Liver (tissue), 9 donors: ENCODE data around the gene PDZRN4. TPM values are rescaled to one million over a fixed set of nuclear protein-coding genes. Genes with fewer than 3 reads are reported as not detected.

Experiments
- DNase-seq: peaks from one replicate; pipeline ENCODE4 v3.0.0-alpha.2; 2017; ENCODE audit warnings: low spot score
- H3K27ac ChIP-seq, 2 donors: one replicate each; pipeline ENCODE4 v1.7.0; 2013; ENCODE audit warnings: inconsistent platforms in 2 of 2, low read length in 2 of 2, control low read depth in 1 of 2, low read depth in 1 of 2, mild to moderate bottlenecking in 1 of 2
- H3K27me3 ChIP-seq, 4 donors: one replicate each; pipeline versions ENCODE4 v1.6.1 to v1.7.0; 2013; ENCODE audit warnings: low read length in 3 of 4, inconsistent platforms in 1 of 4, mild to moderate bottlenecking in 1 of 4, moderate library complexity in 1 of 4; ENCODE audit not compliant: control insufficient read depth in 4 of 4, insufficient read depth in 4 of 4
- H3K36me3 ChIP-seq, 4 donors: one replicate each; pipeline versions ENCODE4 v1.6.1 to v1.7.0; 2013; ENCODE audit warnings: low read length in 3 of 4, mild to moderate bottlenecking in 3 of 4, low read depth in 1 of 4, moderate library complexity in 1 of 4; ENCODE audit not compliant: control insufficient read depth in 4 of 4, insufficient read depth in 3 of 4
- H3K4me1 ChIP-seq, 4 donors: one replicate each; pipeline versions ENCODE4 v1.6.1 to v1.7.0; 2013; ENCODE audit warnings: low read length in 3 of 4, mild to moderate bottlenecking in 3 of 4, moderate library complexity in 1 of 4; ENCODE audit not compliant: control insufficient read depth in 4 of 4, insufficient read depth in 4 of 4
- H3K4me3 ChIP-seq, 3 donors: one replicate each; pipeline versions ENCODE4 v1.6.1 to v1.7.0; 2013; ENCODE audit warnings: low read length in 3 of 3, control low read depth in 1 of 3, low read depth in 1 of 3, mild to moderate bottlenecking in 1 of 3
- H3K9ac ChIP-seq, 2 donors: one replicate each; pipeline ENCODE4 v1.7.0; 2013; ENCODE audit warnings: low read length in 2 of 2, mild to moderate bottlenecking in 2 of 2, moderate library complexity in 2 of 2, control low read depth in 1 of 2, low read depth in 1 of 2
- H3K9me3 ChIP-seq, 4 donors: one replicate each; pipeline versions ENCODE4 v1.6.1 to v1.7.0; 2013; ENCODE audit warnings: low read length in 3 of 4; ENCODE audit not compliant: control insufficient read depth in 4 of 4
- ATF3 ChIP-seq: IDR thresholded peaks from 2 replicates; pipeline ENCODE4 v1.6.1; 2016; ENCODE audit warnings: antibody characterized with exemption
- CTCF ChIP-seq: fragments of 150-350 bp; IDR thresholded peaks from 2 replicates; pipeline ENCODE4 v1.5.1; 2017; ENCODE audit warnings: improper control_type of control experiment, low read depth, low read length; ENCODE audit not compliant: missing input control
- EGR1 ChIP-seq, 2 donors: IDR thresholded peaks; 2 replicates each; pipeline ENCODE4 v1.6.1; 2016 to 2018; ENCODE audit warnings: antibody characterized with exemption in 2 of 2, low read depth in 2 of 2
- FOXA1 ChIP-seq: IDR thresholded peaks from 2 replicates; pipeline ENCODE4 v1.6.1; 2016; ENCODE audit warnings: antibody characterized with exemption
- FOXA2 ChIP-seq: IDR thresholded peaks from 2 replicates; pipeline ENCODE4 v1.6.1; 2016; ENCODE audit warnings: antibody characterized with exemption
- GABPA ChIP-seq, 2 donors: IDR thresholded peaks in 1 of 2; conservative IDR thresholded peaks in 1 of 2; 2 replicates each; pipeline ENCODE4 v1.6.1; 2016; ENCODE audit warnings: antibody characterized with exemption in 2 of 2, mild to moderate bottlenecking in 1 of 2, moderate library complexity in 1 of 2
- HNF4A ChIP-seq, 2 donors: conservative IDR thresholded peaks; 2 replicates each; pipeline ENCODE4 v1.6.1; 2016; ENCODE audit warnings: antibody characterized with exemption in 2 of 2, mild to moderate bottlenecking in 2 of 2
- HNF4G ChIP-seq: IDR thresholded peaks from 2 replicates; pipeline ENCODE4 v1.6.1; 2016; ENCODE audit warnings: antibody characterized with exemption
- JUND ChIP-seq, 2 donors: IDR thresholded peaks; 2 replicates each; pipeline ENCODE4 v1.6.1; 2016; ENCODE audit warnings: antibody characterized with exemption in 2 of 2
- MAX ChIP-seq: IDR thresholded peaks from 2 replicates; pipeline ENCODE4 v1.6.1; 2016; ENCODE audit warnings: antibody characterized with exemption
- NR2F2 ChIP-seq: IDR thresholded peaks from 2 replicates; pipeline ENCODE4 v1.6.1; 2016; ENCODE audit warnings: antibody characterized with exemption
- RAD21 ChIP-seq, 2 donors: IDR thresholded peaks; 2 replicates each; pipeline ENCODE4 v1.6.1; 2016; ENCODE audit warnings: antibody characterized with exemption in 2 of 2, mild to moderate bottlenecking in 2 of 2
- REST ChIP-seq: IDR thresholded peaks from 2 replicates; pipeline ENCODE4 v1.6.1; 2016; ENCODE audit warnings: antibody characterized with exemption, mild to moderate bottlenecking
- RXRA ChIP-seq, 2 donors: IDR thresholded peaks; 2 replicates each; pipeline ENCODE4 v1.6.1; 2017 to 2018; ENCODE audit warnings: antibody characterized with exemption in 2 of 2, mild to moderate bottlenecking in 1 of 2
- SP1 ChIP-seq: IDR thresholded peaks from 2 replicates; pipeline ENCODE4 v1.6.1; 2018; ENCODE audit warnings: antibody characterized with exemption, mild to moderate bottlenecking
- TAF1 ChIP-seq: conservative IDR thresholded peaks from 2 replicates; pipeline ENCODE4 v1.6.1; 2016; ENCODE audit warnings: antibody characterized with exemption, mild to moderate bottlenecking
- YY1 ChIP-seq: IDR thresholded peaks from 2 replicates; pipeline ENCODE4 v1.6.1; 2016; ENCODE audit warnings: antibody characterized with exemption, mild to moderate bottlenecking
- ZBTB33 ChIP-seq: IDR thresholded peaks from 2 replicates; pipeline ENCODE4 v1.6.1; 2016; ENCODE audit warnings: antibody characterized with exemption
- WGBS: extraction: QIAGEN DNeasy Blood & Tissue Kit; methylation state at CpG from one replicate; pipeline ENCODE4 v1.1.7; 2013; 5-methylcytosine and 5-hydroxymethylcytosine counted together
- polyA plus RNA-seq, 2 donors: library from polyadenylated mRNA; stranded (reverse) in 1 of 2; unstranded in 1 of 2; fragments of 200-250 nt in 1 of 2; fragments of >200 nt in 1 of 2; fragmentation: Nextera tagmentation in 1 of 2; extraction: Ambion mirVana in 1 of 2; gene quantifications; one replicate each; pipeline versions ENCODE4 v1.2.1 to v1.2.3, GENCODE V29; 2013 to 2015
- total RNA-seq, 2 donors: library from RNA; depleted of rRNA; stranded (reverse); fragments of >200 nt; gene quantifications; one replicate each; pipeline ENCODE4 v1.2.3, GENCODE V29; 2014
- donor health status: healthy.
- donor health status: healthy.
- donor health status: healthy.
- donor health status: healthy.
- donor health status: healthy.

PDZRN4 gene
- total and polyA plus RNA-seq, 4 donors = 0.11 to 1.1 (median 0.24) TPM

- H3K9me3 ChIP-seq = no peaks in the 10 kb centered on the region
- H3K36me3 ChIP-seq = no peaks in the 10 kb centered on the region
- no peak overlapping the region for H3K9ac ChIP-seq
- 43% methylated on average over 1 of the region's 1 CpG for WGBS
- peaks cover 0 to 5% (median 0%) of the 10 kb centered on the region in 4 donors for H3K27me3 ChIP-seq
- H3K4me1 ChIP-seq = no peaks in the 10 kb centered on the region
- H3K27ac ChIP-seq = no peak overlapping the region
- H3K4me3 ChIP-seq = no peak overlapping the region
- no peak for DNase-seq
- TF ChIP-seq ATF3 (no peak), TAF1 (no peak), NR2F2 (no peak), SP1 (no peak), YY1 (no peak), FOXA1 (no peak), RAD21 (IDR thresholded peaks at IDR 0.05) (no peak), REST (no peak), MAX (no peak), HNF4A (conservative IDR thresholded peaks at IDR 0.05) (no peak), RXRA (IDR thresholded peaks at IDR 0.05) (no peak), CTCF (no peak), ZBTB33 (no peak), FOXA2 (no peak), HNF4G (no peak), JUND (IDR thresholded peaks at IDR 0.05) (no peak)
These were observed 277.4 kb downstream of the PDZRN4 start for GRCh38 chr12:41465526-41465925.

- Histone ChIP-seq H3K36me3 (no peaks in the 10 kb centered on the region), H3K4me1 (no peaks in the 10 kb centered on the region), H3K27me3 (peaks cover 0 to 5% (median 0%) of the 10 kb centered on the region in 4 donors), H3K4me3 (no peak overlapping the region), H3K27ac (no peak overlapping the region), H3K9me3 (no peaks in the 10 kb centered on the region), H3K9ac (no peak overlapping the region)
- 65% methylated on average over 4 of the region's 4 CpGs for WGBS
- no peak for TF ChIP-seq FOXA2
- no peak for TF ChIP-seq REST
- no peak for TF ChIP-seq HNF4G
- TF ChIP-seq EGR1 (IDR thresholded peaks at IDR 0.05; ENCODE audit: low read depth in 2 of 2) = no peak
- TF ChIP-seq YY1 = no peak
- TF ChIP-seq FOXA1 = no peak
- TF ChIP-seq MAX = no peak
- no peak for TF ChIP-seq GABPA (IDR thresholded peaks at IDR 0.05 in 1 of 2, conservative IDR thresholded peaks at IDR 0.05 in 1 of 2)
- no peak for TF ChIP-seq TAF1
- no peak for TF ChIP-seq HNF4A (conservative IDR thresholded peaks at IDR 0.05)
- TF ChIP-seq CTCF = no peak
- TF ChIP-seq SP1 = no peak
- TF ChIP-seq JUND (IDR thresholded peaks at IDR 0.05) = no peak
- no peak for DNase-seq
These were observed 278.2 kb downstream of the PDZRN4 start for GRCh38 chr12:41466300-41466699.
